ENCODE results near the gene SETBP1.

Gene SETBP1

DNA sequence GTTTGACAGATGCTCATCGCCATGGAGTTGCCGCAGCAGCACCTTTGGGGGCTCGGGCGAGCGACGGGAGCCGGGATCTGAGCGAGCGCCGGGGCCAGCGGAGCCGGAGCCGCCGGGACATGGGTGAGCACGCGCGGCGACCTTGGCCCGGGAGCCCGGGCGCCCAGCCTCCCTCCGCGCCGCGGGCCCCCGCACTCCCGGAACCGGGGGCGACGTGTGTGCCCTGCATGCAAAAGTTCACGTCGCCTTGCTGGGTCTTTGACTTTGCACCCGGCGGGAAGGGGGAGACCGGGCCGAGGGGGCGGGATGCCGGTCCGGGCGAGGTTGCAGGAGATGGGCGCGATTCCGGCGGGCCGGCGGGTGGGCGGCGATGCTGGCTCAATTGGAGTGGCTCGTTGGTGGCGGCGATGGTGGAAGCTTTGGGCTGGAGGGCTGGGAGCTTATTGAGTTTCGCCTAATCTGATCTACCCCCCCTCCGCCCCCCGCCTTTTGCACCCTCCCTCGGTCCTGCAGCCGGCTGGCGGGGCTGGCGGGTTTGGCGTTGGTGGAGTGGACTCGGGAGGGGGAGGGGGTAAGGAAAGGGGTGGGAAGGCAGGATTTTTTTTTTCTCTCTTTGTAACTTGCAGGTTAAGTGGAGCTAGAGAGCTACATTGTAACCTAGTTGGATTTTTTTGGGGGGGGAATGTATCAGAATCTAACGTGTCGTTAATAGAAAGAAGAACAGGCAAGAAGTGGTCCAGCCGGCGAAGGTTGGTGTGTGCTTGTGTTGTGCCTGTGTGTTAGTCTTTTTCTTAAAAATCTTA, at the start of gene SETBP1:
Gene SETBP1, plus strand, starts transcription at position 616 of the 803 bp plus-strand sequence. CDS start 20,459 bp downstream, outside the sequence.
- peak; percentile 7 to 12 for DNase-seq

DNA sequence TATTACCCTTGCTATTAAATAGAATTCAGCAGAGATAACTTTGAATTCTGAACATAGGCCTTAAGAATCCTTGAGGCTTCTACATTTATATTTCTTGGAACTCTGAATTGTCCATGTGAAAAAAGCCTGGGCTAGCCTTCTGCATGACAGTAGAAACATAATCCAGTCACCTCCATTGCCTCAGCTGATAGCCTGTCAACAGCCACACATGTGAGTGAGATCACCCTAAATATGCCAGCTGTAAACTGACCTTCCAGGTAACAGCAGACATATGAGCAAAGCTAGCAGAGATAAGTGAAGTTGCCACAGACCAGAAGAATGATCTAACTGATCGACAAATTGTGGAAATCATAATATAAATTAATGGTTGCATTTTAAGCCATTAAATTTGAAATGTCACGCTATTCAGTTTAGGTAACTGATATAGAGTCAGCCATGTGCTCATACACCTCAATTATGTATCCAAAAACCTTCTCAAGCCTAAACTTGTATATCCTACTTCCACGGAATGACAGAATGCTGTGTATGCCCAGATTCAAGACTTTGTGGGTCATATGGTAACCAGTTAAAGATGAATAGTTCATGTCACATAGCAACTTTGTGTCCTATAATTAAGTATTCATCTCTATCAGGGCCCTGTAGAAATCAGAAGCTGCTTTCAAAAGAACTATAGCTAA, 48.1 kb upstream of the SETBP1 start:
- no peak for DNase-seq

DNA sequence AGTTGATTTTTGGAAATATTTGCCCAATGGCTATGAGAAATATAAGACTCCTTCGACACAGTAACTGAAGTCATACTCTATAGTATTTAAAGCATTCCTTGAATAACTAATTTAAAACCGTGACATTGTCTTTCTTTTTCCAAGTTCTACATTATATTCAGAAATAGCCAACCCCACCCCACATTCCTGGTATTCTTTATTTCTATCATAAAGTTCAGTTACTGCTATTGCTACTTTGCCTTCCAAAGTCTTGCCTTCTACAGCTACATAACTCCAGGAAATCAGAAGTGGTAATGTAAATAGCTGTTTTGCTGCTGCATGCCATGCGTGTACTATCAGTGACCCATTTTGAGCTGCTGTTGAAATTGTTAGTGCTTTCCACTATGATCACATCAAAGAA, 45.1 kb upstream of the SETBP1 start:
- DNase-seq = no peak

DNA sequence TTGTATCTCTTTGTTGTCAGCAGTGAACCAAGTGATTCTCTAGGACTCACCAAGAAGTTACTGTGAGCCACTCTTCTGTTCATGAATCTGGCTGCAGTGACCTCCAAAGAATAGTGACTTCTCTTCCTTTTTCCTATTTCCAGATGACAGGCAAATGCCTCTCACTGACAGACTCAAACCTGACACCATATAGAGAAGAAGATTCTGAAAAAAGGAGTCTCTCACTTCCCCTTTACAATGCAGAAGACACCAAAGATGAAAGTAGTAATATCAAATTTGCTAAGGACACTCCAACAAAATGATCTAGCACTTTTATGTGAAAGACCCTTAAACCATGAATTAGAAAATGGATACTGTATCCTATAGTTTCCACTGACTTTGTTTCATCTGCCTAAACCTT, 44.4 kb upstream of the SETBP1 start:
- DNase-seq = no peak

DNA sequence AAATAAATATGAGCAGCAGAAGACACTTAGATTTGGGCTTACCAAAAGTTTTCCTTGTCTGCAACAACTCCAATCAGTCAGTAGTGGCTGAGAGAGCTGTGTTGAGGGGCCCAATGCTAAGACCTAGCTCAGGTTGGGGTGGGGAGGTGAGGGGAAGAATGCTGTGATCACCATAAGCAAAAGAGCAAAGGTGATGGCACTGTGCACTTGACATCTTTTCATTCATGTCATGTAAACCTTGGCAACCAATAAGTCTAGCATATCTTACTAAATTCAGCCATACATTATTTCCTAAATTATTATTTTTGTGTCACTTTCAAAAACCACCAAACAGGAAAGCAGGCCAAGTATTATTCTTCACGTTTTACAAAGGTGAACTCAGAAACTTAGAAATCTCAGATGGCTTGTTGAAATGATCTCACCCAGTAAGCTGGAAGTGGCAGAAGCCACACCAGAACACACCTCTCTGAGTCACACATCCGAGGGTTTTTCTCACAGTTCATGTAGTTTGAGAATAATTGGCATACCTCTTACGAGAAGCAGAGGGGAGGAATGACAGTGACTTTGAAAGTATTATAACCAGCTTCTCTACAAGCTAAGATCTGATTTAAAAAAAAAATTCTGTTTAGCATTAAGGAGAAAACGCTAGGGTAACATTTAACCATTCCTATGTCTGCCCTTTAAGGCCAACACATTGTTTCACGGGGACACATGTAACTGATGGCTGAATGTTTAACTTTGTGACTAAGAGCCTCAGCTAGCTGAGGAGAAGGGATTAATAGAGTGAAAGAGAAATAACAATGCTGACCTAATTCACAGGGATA, 43.3 kb upstream of the SETBP1 start:
- no peak for DNase-seq

DNA sequence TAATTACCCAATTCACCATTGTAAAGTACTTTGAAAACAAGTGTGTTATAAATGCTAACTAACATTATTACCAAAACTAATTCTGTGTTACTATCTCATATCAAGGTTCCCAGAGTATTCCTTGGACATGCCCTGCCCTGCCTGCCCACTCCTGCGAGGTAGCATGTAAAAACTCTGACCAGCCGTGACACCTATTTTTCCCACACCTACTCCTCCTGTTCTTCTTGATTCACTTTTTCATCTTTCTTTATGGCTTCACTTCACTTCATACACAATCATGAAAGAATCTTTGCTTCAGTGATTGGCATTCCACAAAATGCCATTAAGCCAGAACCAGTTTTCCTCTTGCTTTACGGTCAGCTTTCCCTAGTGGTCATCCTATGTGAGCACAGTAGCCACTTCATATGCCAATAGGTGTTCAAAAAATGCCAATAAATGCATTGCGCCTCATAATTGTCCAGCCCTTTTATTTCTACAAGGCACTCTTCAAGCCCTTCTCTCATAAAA, 42.6 kb upstream of the SETBP1 start:
- no peak for DNase-seq

DNA sequence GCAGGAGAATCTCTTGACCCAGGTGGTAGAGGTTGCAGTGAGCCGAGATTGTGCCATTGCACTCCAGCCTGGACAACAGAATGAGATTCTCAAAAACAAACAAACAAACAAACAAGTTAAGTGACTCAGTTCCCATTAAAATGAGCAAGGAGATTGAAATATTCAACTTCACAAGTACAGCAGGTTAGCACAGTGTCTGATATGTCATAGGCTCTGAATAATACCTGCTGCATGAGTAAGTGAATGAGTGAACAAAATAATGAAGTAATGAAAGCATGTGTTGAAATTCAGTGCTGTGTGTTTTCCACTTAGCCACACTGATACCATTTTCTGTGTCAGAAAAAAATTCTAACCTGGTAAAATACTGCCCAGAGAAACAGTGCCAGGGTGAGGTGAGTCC, 41.9 kb upstream of the SETBP1 start:
- DNase-seq = no peak

DNA sequence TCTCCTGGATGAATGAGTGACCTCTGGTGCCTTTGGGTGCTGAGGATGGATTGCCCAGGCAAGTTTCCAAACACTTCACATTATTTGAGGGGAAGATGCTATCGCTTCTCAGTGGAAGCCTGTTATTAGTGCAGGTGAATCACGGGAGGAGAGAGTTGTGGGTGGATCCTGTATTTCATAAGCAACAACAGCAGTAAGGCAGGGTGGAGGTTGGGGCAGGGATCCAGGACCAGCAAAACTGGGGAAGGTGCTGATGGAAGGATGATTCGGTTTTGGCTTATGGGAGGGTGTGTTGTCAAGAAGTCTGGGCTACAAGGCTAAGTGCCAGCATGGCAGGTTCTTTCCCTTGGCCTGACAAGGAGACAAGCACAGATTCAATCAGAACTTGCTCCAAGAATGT, 37.7 kb upstream of the SETBP1 start:
- DNase-seq = no peak

DNA sequence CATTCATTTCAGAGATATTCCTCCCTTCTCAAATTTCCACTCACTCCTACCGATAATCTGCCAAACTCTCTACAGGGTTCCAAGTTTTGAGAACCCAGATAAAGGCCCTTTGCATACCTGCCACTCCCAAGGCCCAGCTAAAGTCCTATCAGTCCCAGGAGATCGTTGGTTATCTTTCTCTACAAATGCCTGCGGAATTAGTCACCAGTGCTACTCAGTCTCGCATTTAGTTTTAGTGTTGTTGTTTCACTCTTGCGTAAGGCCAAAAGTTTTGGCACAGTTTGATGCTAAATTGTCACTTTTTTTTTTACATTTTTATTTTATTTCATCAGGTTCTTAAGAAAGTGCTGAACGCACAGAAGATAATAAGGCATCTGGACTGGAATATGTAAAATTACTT, 29.2 kb upstream of the SETBP1 start:
- no peak for DNase-seq

DNA sequence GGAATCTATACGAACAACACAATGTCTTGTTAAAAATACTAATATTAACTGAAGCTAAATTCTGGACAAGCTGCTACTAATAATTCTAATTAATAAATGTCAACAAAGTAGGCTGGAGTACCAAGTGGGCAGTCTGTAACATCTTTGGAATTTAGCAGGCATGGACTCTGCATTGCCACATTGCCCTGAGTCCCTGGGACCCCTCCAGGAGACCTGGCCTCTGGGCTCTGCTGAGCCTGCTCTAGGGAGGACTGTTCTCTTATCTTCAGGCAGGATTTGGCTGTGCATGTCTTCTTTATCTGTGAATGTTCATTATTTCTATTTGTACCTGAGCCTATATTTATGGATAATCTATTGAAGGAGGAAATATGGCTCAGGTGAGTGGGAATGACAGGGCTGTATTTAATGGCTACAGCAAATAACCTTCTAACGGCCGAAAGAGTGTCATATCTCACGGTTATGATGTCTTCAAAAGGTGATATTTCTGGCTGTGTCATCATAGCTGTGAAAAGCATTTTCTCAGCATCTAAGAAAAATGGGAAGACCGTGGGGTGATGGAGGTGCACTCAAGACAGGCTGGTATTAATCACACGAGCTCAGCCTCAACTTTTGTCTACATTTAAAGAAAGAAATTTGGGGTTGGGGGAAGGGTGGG, 28.6 kb upstream of the SETBP1 start:
- no peak for DNase-seq

DNA sequence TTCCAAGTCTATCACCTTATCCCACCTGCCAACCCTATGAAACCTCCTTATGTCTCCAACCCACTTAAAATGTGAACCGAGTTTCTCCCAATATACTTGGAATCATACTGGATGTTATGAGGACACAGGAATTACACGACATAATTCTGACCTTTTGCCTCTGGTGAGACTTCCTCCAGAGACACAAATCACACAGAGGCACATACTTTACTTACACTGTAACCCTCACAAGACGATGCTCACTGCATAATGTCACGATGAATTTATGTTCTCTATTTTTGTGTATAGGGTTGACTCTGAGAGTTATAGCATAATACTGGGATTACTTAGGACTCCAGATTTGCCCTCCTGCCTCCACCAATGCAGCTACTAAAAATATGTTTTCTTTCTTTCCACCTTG, 28.0 kb upstream of the SETBP1 start:
- DNase-seq = no peak

DNA sequence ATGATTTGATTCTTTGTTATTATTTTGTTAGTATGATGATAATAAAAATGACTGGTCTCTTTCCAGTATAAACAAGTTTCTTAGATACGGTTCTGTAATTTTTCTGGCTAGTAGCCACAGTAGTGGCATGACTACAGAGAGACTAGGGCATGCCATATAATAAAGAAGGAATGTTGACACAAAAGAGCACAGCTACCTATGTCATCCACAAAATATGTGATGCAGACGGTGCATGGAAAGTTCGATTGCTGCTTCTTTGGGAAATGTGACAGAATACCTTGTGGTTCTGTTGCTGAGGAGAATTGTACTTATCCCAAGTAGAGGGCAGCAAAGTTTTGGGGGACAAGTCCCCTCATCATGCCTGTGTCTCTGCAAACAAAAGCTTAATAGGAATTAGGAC, 26.1 kb upstream of the SETBP1 start:
- no peak for DNase-seq

DNA sequence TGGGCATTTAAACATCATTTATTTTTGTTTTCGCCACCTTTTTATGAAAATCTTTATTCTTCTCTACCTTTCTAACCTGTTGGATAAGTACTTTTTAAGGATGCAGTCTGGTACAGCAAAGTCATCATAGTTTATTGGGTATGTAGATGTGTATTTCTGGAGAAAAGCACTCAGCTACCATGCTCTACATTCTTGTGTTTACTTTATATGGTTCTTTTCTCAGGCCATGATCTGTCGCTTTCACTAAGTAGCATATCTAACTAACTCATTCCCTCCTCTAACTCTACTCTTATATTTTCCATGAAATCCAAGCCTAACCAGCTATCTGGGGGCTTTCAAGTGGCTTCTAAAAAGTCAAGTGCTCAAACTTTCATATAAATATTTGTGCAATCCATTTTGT, 25.3 kb upstream of the SETBP1 start:
- DNase-seq = no peak

DNA sequence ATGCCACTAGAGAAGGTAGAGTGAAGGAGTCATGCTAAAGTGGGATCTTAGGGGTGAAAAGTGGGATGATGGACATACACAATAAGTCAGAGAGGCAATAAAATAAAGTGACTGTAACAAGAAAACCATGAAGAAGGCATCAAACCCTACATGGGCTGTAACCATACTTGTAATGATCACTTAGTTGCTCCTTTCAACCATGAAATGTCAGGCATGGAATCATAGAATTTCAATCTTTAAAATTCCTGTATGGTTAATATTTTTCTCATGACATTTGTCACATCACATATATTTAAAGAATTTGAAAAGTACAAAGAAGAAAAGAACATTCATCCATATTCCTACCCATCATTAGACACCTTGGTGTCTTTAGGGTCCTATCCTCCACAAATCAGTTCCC, 20.9 kb upstream of the SETBP1 start:
- no peak for DNase-seq

DNA sequence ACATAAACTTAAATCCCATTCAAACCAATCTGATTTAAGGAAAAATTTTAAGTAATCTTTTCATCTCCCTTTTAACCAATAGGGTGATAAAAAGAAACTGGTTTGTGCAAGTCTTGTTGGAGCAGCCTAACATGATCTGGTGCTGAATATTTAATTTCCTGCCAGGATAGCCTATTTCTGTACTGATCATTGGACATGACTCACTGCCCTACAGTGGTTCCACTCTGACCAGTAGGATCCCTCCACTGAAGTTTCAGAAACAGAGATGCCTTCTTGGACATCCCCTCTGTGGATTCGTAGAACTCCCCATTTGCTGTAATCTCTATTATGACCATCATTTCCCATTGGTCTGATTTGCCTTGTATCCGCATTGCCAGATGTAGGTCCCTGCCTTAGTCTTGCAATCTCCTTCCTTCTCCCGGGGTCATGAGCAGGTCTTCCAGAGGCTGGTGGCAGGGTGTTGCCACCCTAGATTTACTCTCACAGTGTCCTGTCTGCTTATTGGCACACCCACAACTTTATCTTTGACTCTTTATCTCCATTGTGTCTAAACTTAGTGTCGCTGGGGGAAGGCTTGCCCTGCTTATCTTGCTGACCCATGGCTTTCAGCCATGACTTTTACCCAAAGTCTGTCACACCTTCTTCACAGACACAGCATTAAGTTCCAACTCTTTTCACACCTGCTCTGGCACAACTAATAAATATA, 12.3 kb upstream of the SETBP1 start:
- DNase-seq = no peak

DNA sequence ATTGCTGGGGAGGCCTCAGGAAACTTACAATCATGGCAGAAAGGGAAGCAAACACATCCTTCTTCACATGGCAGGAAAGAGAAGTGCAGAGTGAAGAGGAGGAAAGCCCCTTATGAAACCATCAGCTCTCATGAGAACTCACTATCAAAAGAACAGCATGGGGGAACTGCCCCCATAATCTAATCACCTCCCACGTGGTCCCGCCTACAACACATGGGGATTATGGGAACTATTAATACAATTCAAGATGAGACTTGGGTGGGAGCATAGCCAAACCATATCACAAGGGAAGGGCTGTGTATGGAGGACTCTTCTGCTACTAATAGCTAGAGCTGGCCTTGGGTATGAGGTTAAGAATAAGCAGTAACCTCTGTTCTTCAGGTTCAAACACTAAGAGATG, 8.8 kb upstream of the SETBP1 start:
- no peak for DNase-seq

DNA sequence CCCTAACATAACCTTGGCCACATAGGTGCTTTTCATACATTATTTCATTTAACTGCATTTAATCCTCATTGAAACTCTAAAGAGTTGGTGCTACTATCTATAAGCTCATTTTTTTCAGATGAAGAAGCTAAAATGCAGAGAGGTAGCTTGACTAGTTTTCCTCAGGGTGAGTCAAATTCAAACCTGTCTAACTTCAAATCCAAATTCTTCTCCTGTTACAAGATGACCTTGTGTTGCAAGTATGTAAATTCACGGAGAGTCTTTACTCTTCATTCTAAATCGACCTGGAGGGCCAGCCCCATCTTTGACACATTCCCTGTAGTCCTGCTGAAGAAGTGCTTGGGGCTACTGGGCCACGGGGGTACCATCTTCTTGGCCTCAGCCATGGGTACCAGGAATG, 8.2 kb upstream of the SETBP1 start:
- no peak for DNase-seq

DNA sequence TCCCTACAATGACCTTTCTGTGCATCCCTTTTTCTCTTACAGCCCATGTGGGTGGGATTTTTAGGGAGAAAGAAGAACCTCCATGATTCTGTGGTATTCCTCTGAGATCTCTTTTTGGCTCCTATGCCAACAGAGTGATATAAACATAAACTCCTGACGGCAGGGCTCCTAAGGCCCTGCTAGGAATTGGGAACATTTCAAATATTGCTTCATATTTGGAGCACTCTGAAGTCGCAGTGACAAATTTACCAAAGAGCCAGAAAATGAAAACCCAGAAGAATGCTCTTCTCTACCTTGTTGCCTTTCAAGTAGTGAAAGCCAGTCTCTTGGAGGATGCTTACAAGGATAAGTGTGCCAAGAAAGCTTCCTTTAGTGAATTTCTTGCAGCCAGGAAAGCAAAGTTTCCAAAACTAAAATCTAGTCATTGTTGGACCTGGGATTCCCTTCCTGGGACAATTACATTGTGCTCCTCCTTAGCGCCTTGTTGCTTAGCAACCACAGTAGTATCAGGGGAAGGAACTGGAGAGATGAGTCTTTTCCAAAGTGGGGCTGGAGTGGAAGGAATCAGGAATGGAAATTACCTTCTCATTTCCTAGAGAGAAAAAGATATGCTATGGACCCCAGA, 7.3 kb upstream of the SETBP1 start:
- DNase-seq = no peak

DNA sequence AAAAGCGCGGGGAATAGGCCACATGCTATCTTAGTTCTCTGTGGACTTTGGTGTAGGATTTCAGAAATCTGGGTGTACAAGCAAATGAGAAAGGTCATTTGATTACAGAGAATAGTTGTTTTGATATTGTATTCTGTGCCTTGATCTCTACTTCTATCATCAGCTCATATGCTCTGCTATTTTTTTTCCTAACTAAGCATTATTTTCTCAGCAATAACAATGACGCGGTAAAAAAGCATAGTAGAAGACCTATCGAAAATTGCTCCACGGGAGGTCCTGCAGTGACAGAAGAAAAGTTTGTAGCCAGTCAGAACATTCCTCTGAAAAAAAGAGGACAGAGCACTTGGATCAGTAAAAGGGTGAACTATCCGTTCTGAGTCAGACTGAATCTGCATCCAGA, 2.8 kb upstream of the SETBP1 start:
- DNase-seq = no peak

DNA sequence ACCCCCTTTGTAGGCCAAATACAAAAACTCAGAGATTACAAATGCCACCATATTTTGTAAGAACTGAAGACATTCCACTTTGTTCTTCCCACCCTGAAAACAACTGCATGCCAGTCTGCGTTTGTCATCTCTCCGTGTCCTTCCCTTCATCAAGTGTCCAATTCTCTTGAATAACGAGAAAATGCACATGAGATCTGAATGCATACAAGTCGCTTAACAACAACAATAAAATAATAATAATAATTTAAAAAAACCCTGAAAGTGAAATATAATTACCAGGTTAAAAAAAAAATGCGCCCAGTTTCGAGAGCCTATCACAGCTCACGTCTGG, 2.0 kb upstream of the SETBP1 start:
- no peak for DNase-seq

DNA sequence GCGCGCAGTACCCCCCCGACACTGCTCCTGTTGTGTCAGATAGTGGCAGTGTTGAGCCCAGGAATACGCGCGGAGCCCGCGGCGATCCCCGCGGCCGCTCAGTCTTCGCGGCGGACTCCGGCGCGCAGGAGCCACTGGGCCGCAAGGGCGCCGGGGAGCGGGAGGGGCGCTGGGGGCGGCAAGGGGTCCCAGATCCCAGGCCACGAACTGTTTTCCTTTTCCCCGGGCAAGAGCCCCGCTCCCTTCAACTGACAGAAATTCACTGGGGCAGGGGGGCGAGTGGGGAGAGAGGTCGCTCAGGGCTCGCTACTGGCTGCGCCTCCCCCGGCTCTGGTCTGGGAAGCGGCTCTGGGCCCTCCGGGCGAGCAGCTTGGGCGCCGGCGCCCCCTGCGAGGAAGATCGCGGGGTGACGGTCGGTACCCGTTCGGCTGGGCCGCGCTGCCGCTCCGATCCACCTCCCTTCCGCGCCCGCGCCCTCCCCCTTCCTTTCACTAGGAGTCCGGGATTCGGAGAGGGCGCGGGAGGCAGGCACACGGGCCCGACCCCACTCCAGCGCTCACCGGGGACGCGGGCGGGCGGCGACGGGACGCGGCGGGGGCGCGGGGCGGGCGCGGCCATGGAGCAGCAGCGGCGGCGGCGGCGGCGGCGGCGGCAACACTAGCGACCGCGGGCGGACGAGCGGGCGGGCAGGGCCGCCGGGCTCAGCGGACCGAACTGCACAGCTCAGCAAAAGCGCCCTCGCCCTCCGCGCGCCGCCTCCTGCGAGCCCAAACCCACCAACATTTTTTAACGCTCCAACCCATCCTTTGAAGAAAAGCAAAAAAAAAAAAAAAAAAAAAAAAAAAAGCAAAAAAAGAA, 1.4 kb upstream of the SETBP1 start:
- peak; percentile 53 to 60 for DNase-seq
